Cardiac muscle cell (in vitro differentiated cells and primary cell): ENCODE results near the gene NPTX2. TPM values are rescaled to one million over a fixed set of nuclear protein-coding genes. Genes with fewer than 3 reads are reported as not detected.

Experiments
- DNase-seq, 2 donors: peaks; one replicate each; pipeline versions ENCODE4 v3.0.0 to v3.0.0-alpha.2; 2010 to 2017; ENCODE audit warnings: low read depth in 1 of 2, low spot score in 1 of 2
- H3K27ac ChIP-seq: fragments of 200-600 bp; sonication (generic); 2 replicates; pipeline ENCODE4 v1.5.1; 2016
- H3K27me3 ChIP-seq: fragments of 200-600 bp; sonication (generic); 2 replicates; pipeline ENCODE4 v1.6.0; 2016; ENCODE audit warnings: control low read depth
- H3K36me3 ChIP-seq: fragments of 200-600 bp; sonication (generic); 2 replicates; pipeline ENCODE4 v1.5.1; 2016; ENCODE audit warnings: control low read depth
- H3K4me1 ChIP-seq: fragments of 200-600 bp; sonication (generic); 2 replicates; pipeline ENCODE4 v1.8.1; 2017; ENCODE audit warnings: low read depth, mild to moderate bottlenecking, mixed run types
- H3K4me3 ChIP-seq: fragments of 200-600 bp; sonication (generic); 2 replicates; pipeline ENCODE4 v1.5.1; 2016; ENCODE audit warnings: mild to moderate bottlenecking
- H3K9me3 ChIP-seq: fragments of 200-600 bp; sonication (generic); 2 replicates; pipeline ENCODE4 v1.5.1; 2017; ENCODE audit warnings: low read depth, mild to moderate bottlenecking, control low read depth
- polyA plus RNA-seq: library from polyadenylated mRNA; unstranded; fragments of >200 nt; fragmentation: Nextera tagmentation; extraction: Ambion mirVana; gene quantifications from 2 replicates; pipeline ENCODE4 v1.2.1, GENCODE V29; 2016
- total RNA-seq: library from RNA; depleted of rRNA; stranded (reverse); fragments of >200 nt; gene quantifications from 2 replicates; pipeline ENCODE4 v1.2.3, GENCODE V29; 2016
- TF ChIP-seq, protein P1 (sequence below): IDR thresholded peaks from 2 replicates; pipeline ENCODE4 v1.5.1; 2012; ENCODE audit warnings: low read depth, mild to moderate bottlenecking, low read length

NPTX2 gene
- total and polyA plus RNA-seq, 2 experiments from 2014 or later: not detected

DNA sequence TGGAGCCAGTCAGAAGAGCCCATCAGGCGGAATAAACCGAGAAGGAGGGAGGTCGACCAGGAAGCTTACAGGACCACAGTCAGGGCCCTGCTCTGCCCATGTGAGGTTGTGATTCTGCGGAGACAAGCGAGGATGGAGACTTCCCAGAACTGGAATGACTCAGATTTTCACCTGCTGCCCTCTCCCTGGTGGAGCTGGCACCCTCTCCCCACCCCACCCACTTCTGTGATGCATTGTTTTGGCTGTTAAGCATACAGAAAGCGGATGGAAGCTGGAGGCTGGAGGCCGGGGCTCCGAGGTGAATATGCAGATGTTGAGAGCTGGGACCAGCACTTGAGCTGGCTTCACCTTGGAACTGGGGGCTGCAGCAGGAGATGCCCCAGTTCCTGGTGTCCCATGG lies 57.4 kb downstream of the NPTX2 start:
- DNase-seq: no peak
- no peaks in the 10 kb centered on the region for H3K9me3 ChIP-seq
- no peaks in the 10 kb centered on the region for H3K27me3 ChIP-seq
- H3K4me3 ChIP-seq: no peak overlapping the region
- no peaks in the 10 kb centered on the region for H3K4me1 ChIP-seq
- TF ChIP-seq, protein P1, sequence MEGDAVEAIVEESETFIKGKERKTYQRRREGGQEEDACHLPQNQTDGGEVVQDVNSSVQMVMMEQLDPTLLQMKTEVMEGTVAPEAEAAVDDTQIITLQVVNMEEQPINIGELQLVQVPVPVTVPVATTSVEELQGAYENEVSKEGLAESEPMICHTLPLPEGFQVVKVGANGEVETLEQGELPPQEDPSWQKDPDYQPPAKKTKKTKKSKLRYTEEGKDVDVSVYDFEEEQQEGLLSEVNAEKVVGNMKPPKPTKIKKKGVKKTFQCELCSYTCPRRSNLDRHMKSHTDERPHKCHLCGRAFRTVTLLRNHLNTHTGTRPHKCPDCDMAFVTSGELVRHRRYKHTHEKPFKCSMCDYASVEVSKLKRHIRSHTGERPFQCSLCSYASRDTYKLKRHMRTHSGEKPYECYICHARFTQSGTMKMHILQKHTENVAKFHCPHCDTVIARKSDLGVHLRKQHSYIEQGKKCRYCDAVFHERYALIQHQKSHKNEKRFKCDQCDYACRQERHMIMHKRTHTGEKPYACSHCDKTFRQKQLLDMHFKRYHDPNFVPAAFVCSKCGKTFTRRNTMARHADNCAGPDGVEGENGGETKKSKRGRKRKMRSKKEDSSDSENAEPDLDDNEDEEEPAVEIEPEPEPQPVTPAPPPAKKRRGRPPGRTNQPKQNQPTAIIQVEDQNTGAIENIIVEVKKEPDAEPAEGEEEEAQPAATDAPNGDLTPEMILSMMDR: no peak
- no peaks in the 10 kb centered on the region for H3K36me3 ChIP-seq
- no peak overlapping the region for H3K27ac ChIP-seq

DNA sequence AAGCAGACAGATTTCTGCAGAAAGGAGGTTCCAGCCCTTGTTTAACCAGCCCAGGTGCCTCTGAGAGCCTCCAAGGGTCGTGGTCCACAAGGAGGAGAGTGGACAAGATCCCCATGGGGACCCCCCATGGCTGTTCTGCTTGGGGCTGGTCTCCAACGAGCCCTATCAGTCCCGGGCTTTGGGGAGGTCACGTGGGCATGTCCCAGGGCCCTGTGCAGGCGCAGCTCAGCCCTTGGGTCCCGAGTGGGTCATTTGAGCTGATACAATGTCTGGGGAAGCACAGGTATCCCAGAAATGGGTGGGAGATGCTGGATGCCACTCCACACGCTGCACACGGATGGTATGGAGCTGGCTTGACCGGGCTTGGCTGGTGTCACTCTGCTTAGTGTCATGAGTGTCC lies 57.8 kb downstream of the NPTX2 start:
- Histone ChIP-seq H3K4me3 (no peak overlapping the region), H3K9me3 (no peaks in the 10 kb centered on the region), H3K36me3 (no peaks in the 10 kb centered on the region), H3K27me3 (no peaks in the 10 kb centered on the region), H3K4me1 (no peaks in the 10 kb centered on the region), H3K27ac (no peak overlapping the region)
- DNase-seq: no peak
- TF ChIP-seq, protein P1: no peak

DNA sequence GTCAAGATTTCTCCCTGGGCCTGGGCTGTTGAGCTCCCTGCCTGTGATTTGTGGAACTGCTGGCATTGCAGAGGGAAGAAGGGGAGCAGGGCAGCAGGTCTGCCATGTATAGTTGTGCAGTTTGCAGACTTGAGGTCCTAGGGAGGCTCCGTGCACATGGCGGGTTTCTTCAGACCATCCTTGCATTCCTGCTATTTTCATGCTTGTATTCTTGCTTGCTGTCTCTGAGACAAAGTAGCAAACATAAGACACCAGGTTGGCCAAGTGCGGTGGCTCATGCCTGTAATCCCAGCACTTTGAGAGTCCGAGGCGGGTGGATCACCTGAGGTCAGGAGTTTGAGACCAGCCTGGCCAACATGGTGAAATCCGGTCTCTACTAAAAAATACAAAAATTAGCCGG lies 61.1 kb downstream of the NPTX2 start:
- Histone ChIP-seq H3K36me3 (no peaks in the 10 kb centered on the region), H3K4me3 (no peak overlapping the region), H3K27me3 (no peaks in the 10 kb centered on the region), H3K27ac (no peak overlapping the region), H3K4me1 (no peaks in the 10 kb centered on the region), H3K9me3 (no peaks in the 10 kb centered on the region)
- no peak for DNase-seq
- TF ChIP-seq, protein P1: no peak

Other genes starting within 250 kb of the NPTX2 start
- gene BAIAP2L1, start 216.2 kb upstream of the NPTX2 start, total RNA-seq: 5.6 and 11.6 TPM in 2 replicates
- gene BAIAP2L1, start 216.2 kb upstream of the NPTX2 start, polyA plus RNA-seq: 7.6 and 17.4 TPM in 2 replicates